Measurements from ENCODE around the gene TANGO2. TPM values are rescaled to one million over a fixed set of nuclear protein-coding genes. Genes with fewer than 3 reads are reported as not detected.

Gene TANGO2
- total RNA-seq, 4 donors from 2014 or later, result 12.4 to 36.1 (median 19.8) TPM

DNA sequence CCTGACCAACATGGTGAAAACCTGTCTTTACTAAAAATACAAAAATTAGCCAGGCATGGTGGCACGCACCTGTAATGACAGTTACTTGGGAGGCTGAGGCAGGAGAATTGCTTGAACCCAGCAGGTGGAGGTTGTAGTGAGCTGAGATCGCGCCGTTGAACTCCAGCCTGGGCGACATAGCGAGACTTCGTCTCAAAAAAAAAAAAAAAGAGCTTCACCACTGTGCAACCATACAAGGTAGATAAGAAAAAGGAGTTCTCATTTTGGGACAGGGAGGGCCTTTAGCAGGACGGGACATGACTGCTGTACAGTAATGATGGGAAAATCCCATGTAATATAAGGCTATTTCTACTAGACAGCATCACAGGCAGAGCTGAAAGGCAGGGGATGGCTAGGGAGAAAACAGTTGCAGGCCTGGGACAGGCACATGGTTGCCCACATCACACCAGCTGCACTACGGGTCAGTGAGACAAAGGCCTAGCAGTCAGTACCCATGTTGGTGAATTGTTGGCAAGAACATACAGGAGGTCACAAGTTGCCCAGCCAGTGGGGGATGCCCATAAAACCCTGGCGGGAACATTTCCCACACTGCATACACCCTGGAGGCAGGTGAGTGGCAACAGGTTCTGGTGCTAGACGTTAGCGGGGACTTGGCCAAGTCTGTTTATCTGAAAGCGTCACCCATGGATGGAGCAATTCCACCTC is 5.4 kb downstream of the TANGO2 start:
- TF ChIP-seq POLR2A (IDR thresholded peaks at IDR 0.05), result no peak
- TF ChIP-seq, protein P1, sequence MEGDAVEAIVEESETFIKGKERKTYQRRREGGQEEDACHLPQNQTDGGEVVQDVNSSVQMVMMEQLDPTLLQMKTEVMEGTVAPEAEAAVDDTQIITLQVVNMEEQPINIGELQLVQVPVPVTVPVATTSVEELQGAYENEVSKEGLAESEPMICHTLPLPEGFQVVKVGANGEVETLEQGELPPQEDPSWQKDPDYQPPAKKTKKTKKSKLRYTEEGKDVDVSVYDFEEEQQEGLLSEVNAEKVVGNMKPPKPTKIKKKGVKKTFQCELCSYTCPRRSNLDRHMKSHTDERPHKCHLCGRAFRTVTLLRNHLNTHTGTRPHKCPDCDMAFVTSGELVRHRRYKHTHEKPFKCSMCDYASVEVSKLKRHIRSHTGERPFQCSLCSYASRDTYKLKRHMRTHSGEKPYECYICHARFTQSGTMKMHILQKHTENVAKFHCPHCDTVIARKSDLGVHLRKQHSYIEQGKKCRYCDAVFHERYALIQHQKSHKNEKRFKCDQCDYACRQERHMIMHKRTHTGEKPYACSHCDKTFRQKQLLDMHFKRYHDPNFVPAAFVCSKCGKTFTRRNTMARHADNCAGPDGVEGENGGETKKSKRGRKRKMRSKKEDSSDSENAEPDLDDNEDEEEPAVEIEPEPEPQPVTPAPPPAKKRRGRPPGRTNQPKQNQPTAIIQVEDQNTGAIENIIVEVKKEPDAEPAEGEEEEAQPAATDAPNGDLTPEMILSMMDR (IDR thresholded peaks at IDR 0.05), result no peak
- DNase-seq (ENCODE audit: low spot score in 2 of 2), result no peak
- intact Hi-C loops (cut with DNase I; ENCODE audit: low total_unique reads), result no loop called here
- WGBS, 2 donors, result 87 to 88% methylated on average over 13 of the region's 13 CpGs
- H3K4me3 ChIP-seq (ENCODE audit: low read depth, poor library complexity, severe bottlenecking), result no peak overlapping the region

DNA sequence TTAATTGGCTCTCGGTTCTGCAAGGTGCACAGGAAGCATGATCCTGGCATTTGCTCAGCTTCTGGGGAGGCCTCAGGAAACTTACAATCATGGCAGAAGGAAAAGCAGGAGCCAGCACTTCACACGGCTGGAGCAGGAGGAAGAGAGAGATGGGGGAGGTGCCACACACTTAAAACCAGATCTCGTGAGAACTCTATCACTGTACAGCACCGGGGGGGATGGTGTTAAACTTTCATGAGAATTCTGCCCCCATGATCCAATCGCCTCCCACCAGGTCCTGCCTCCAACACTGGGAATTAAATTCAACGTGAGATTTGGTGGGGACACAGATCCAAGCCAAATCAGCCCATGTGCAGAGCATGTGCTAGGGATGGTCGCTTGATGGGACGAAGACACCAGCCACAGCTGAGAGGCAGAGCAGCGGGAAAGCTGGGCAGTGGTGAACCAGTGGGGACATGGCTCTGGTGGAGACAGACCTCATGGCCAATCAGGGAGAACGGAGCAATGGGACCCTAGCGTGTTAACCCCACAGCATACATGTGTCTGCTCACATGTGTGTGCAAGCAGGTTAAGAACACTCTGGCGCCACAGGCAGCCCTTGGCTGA is 6.2 kb downstream of the TANGO2 start:
- no peak overlapping the region for H3K4me3 ChIP-seq (ENCODE audit: low read depth, poor library complexity, severe bottlenecking)
- WGBS, 2 donors, result 81 to 84% methylated on average over 12 of the region's 12 CpGs
- TF ChIP-seq POLR2A (IDR thresholded peaks at IDR 0.05), result no peak
- TF ChIP-seq, protein P1 (IDR thresholded peaks at IDR 0.05), result no peak
- intact Hi-C loops (cut with DNase I; ENCODE audit: low total_unique reads), result no loop called here
- no peak for DNase-seq (ENCODE audit: low spot score in 2 of 2)

DNA sequence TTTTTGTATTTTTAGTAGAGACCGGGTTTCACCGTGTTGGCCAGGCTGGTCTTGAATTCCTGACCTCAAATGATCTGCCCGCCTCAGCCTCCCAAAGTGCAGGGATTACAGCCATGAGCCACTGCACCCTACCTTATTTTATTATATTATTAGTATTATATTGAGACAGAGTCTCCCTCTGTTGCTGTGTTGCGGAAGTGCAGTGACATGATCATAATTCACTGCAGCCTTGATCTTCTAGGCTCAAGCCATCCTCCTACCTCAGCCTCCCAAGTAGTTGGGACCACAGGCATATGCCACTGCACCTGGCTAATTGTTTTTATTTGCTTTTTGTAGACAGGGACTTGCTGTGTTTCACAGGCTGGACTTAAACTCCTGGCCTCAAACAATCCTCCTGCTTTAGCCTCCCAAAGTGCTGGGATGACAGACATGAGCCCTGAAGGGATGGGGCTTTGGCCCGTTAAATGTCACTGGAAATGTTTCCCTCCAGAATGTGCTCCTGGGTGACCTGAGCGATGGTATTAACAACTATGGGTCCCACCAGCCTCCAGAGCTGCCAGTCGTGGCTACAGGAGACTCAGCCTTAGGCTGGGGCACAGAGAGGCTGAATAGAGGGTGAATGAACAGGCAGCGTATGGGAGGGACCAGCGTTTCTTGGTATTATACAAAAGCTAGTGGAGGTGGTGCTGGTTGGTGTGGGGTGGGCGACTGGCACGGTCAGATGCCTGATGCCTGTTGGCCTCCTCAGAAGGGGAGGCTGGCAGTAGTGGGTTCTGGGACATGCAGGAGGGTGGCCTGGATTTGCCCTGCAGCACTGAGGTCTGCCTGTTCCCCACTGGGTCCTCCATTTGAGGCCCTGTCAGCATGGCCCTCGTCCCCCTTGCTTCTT is 7.3 kb downstream of the TANGO2 start:
- intact Hi-C loops (cut with DNase I; ENCODE audit: low total_unique reads), result no loop called here
- DNase-seq (ENCODE audit: low spot score in 2 of 2), result no peak
- H3K4me3 ChIP-seq (ENCODE audit: low read depth, poor library complexity, severe bottlenecking), result no peak overlapping the region
- 84 to 85% methylated on average over 12 of the region's 12 CpGs for WGBS, 2 donors
- no peak for TF ChIP-seq POLR2A (IDR thresholded peaks at IDR 0.05)
- TF ChIP-seq, protein P1 (IDR thresholded peaks at IDR 0.05), result no peak

DNA sequence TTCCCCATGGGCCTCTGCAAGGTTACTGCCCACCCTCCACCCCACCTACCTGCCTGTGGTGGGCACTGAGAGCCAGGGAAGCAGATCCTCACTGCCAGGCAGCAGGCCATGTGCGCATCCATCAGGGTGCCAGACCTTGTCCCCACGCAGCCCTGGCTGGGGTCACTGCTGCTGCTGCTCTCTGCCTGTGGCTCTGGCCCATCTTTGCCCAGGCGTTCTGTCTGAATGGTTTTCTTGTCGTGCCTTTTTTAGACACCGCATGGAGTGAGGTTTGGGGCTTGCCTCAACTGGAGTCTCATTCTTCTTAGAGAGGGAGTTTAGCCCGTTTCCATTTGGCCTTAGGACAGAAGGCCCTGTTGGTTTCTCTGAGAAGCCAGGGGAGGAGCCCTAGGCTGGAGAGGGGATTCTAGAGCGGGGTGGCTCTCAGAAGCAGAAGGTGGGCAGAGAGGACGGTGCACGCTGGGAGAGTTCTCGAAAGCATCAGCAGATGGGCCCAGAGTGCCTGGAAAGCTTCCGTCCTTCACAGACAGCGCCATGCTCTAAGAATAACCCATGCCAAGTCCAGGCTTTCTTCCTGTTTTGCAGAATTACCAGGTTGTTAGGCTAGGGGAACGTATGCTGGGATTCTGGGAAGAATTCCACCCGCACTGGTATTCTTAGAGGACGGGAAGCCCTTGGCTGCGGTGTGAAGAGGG is 8.1 kb downstream of the TANGO2 start:
- H3K4me3 ChIP-seq (ENCODE audit: low read depth, poor library complexity, severe bottlenecking), result no peak overlapping the region
- WGBS, 2 donors, result 73 to 77% methylated on average over 16 of the region's 16 CpGs
- TF ChIP-seq, protein P1 (IDR thresholded peaks at IDR 0.05), result no peak
- no peak for TF ChIP-seq POLR2A (IDR thresholded peaks at IDR 0.05)
- intact Hi-C loops (cut with DNase I; ENCODE audit: low total_unique reads), result no loop called here
- DNase-seq (ENCODE audit: low spot score in 2 of 2), result no peak

DNA sequence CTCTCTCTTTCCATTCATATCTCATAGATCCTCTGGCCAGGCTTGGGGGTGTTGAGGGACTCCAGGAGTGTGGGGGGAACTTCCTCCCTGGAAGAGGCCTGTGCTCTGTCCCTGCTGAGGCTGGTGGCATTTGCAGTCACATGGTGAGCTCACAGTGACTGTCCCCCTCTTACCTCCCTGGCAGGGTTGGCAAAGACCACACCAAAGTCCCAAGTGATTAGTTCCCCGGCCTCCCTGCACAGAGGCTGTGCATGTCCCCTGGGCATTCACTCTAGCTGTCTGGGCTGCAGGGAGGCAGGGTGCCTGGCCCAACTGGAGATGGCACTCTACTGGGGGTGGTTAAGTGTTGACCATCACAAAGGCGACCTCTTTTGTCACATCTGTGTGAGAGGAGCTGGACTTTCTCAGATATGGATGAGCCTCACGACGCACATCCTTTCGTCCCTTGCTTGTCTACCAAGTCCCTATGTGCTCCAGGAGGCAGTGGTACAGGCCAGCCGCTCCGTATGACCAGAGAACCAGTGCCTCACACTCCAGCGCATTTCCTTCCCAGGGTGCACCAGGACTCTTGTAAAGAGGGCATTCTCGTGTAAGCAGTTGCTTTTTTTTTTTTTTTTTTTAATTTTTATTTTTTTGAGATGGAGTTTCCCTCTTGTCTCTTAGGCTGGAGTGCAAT is 8.8 kb downstream of the TANGO2 start:
- intact Hi-C loops (cut with DNase I; ENCODE audit: low total_unique reads), result loop anchor here (10.0 kb wide), 1 partner anchor 65 kb away; no protein-coding TSS in a partner anchor
- H3K4me3 ChIP-seq (ENCODE audit: low read depth, poor library complexity, severe bottlenecking), result no peak overlapping the region
- 91 to 93% methylated on average over 8 to 9 of the region's 9 CpGs for WGBS, 2 donors
- TF ChIP-seq, protein P1 (IDR thresholded peaks at IDR 0.05), result no peak
- no peak for DNase-seq (ENCODE audit: low spot score in 2 of 2)

All from lower leg skin (tissue), 4 donors.